WTC11 (cell line): Measurements from ENCODE around the gene EML4. TPM values are rescaled to one million over a fixed set of nuclear protein-coding genes. Genes with fewer than 3 reads are reported as not detected.

ENCODE experiments used
- ATAC-seq: fragments of 200-7000 bp; cut with Tn5 transposase; 2 replicates; pipeline ENCODE4 v1.10.0; 2021; ENCODE audit warnings: mild to moderate bottlenecking, moderate library complexity
- CTCF ChIA-PET: fragments of 300-600 bp; sonication (Branson Sonifier 250); formaldehyde crosslinking; loops from one replicate; lab custom pipeline; 2021; ENCODE audit warnings: antibody characterized with exemption; lab: Charles Lee
- POLR2A ChIA-PET: fragments of 350-600 bp; sonication (Branson Sonifier 250); formaldehyde crosslinking; loops from one replicate; lab custom pipeline; 2021; ENCODE audit warnings: antibody characterized with exemption; lab: Charles Lee
- DNase-seq: peaks from one replicate; pipeline ENCODE4 v3.0.0; 2021; ENCODE audit warnings: low spot score
- H3K27ac Mint-ChIP-seq: 2 replicates; pipeline ENCODE4 v1.8.0; 2021; ENCODE audit warnings: mixed read lengths
- H3K27me3 Mint-ChIP-seq: 2 replicates; pipeline ENCODE4 v1.8.0; 2021; ENCODE audit warnings: low read depth, mild to moderate bottlenecking, moderate library complexity, mixed read lengths
- H3K36me3 Mint-ChIP-seq: 2 replicates; pipeline ENCODE4 v1.8.0; 2021; ENCODE audit warnings: mixed read lengths
- H3K4me1 Mint-ChIP-seq: 2 replicates; pipeline ENCODE4 v1.8.0; 2022; ENCODE audit warnings: mixed read lengths
- H3K4me3 Mint-ChIP-seq: 2 replicates; pipeline ENCODE4 v1.8.0; 2021; ENCODE audit warnings: mild to moderate bottlenecking, moderate library complexity, mixed read lengths
- H3K9me3 Mint-ChIP-seq: 2 replicates; pipeline ENCODE4 v1.8.0; 2021; ENCODE audit warnings: mixed read lengths
- AR ChIP-seq: fragments of 250-450 bp; sonication (Bioruptor Pico); IDR thresholded peaks from 2 replicates; pipeline ENCODE4 v1.9.0; 2021; ENCODE audit warnings: mild to moderate bottlenecking
- ATF1 ChIP-seq: sonication (generic); formaldehyde crosslinking; IDR thresholded peaks from 2 replicates; pipeline ENCODE4 v1.8.1; 2023; ENCODE audit warnings: mild to moderate bottlenecking, moderate library complexity, missing genetic modification reagents
- ATF2 ChIP-seq: sonication (generic); formaldehyde crosslinking; IDR thresholded peaks from 2 replicates; pipeline ENCODE4 v1.8.1; 2022; ENCODE audit warnings: low read depth, missing genetic modification reagents, borderline replicate concordance
- CREM ChIP-seq: sonication (generic); formaldehyde crosslinking; IDR thresholded peaks from 2 replicates; pipeline ENCODE4 v1.8.1; 2022; ENCODE audit warnings: mild to moderate bottlenecking, missing genetic modification reagents, moderate library complexity
- E2F1 ChIP-seq: sonication (generic); formaldehyde crosslinking; IDR thresholded peaks from 2 replicates; pipeline ENCODE4 v1.8.0; 2022; ENCODE audit warnings: mild to moderate bottlenecking, missing genetic modification reagents
- ELF4 ChIP-seq: sonication (generic); formaldehyde crosslinking; IDR thresholded peaks from 2 replicates; pipeline ENCODE4 v1.8.1; 2022; ENCODE audit warnings: low read depth, mild to moderate bottlenecking, moderate library complexity, missing genetic modification reagents
- FOXJ3 ChIP-seq: sonication (generic); formaldehyde crosslinking; IDR thresholded peaks from 2 replicates; pipeline ENCODE4 v1.9.0; 2021; ENCODE audit warnings: missing genetic modification reagents, mild to moderate bottlenecking, borderline replicate concordance
- GABPB1 ChIP-seq: sonication (generic); formaldehyde crosslinking; IDR thresholded peaks from 2 replicates; pipeline ENCODE4 v1.8.1; 2023; ENCODE audit warnings: mild to moderate bottlenecking, missing genetic modification reagents
- HMGA2 ChIP-seq: fragments of 250-450 bp; sonication (Bioruptor Pico); IDR thresholded peaks from 2 replicates; pipeline ENCODE4 v1.4.0; 2021; ENCODE audit warnings: mild to moderate bottlenecking, moderate library complexity
- IRF1 ChIP-seq: sonication (generic); formaldehyde crosslinking; IDR thresholded peaks from 2 replicates; pipeline ENCODE4 v1.8.0; 2023; ENCODE audit warnings: missing genetic modification reagents
- KAT7 ChIP-seq: sonication (generic); formaldehyde crosslinking; IDR thresholded peaks from 2 replicates; pipeline ENCODE4 v1.8.1; 2023; ENCODE audit warnings: missing genetic modification reagents, mild to moderate bottlenecking, borderline replicate concordance
- MYBL2 ChIP-seq: sonication (generic); formaldehyde crosslinking; IDR thresholded peaks from 2 replicates; pipeline ENCODE4 v1.8.1; 2023; ENCODE audit warnings: mild to moderate bottlenecking, moderate library complexity, missing genetic modification reagents
- NR1H2 ChIP-seq: sonication (generic); formaldehyde crosslinking; IDR thresholded peaks from 2 replicates; pipeline ENCODE4 v1.9.0; 2021; ENCODE audit warnings: mild to moderate bottlenecking, moderate library complexity, missing genetic modification reagents
- NR2C2 ChIP-seq: sonication (generic); formaldehyde crosslinking; IDR thresholded peaks from 2 replicates; pipeline ENCODE4 v1.8.0; 2022; ENCODE audit warnings: mild to moderate bottlenecking, missing genetic modification reagents
- PRRX2 ChIP-seq: fragments of 250-450 bp; sonication (Bioruptor Pico); IDR thresholded peaks from 2 replicates; pipeline ENCODE4 v1.8.0; 2021; ENCODE audit warnings: mild to moderate bottlenecking
- ZNF317 ChIP-seq: sonication (generic); formaldehyde crosslinking; IDR thresholded peaks from 2 replicates; pipeline ENCODE4 v1.8.1; 2023; ENCODE audit warnings: low read depth, mild to moderate bottlenecking, moderate library complexity, missing genetic modification reagents, borderline replicate concordance
- ZNF416 ChIP-seq: fragments of 250-450 bp; sonication (Bioruptor Pico); IDR thresholded peaks from 2 replicates; pipeline ENCODE4 v1.9.0; 2021; ENCODE audit warnings: mild to moderate bottlenecking, inconsistent platforms
- total RNA-seq: library from RNA; stranded (reverse); gene quantifications from 3 replicates; pipeline ENCODE4 v1.2.3, GENCODE V29; 2021
- TF ChIP-seq, protein P1 (sequence below): fragments of 250-450 bp; sonication (Bioruptor Pico); IDR thresholded peaks from 2 replicates; pipeline ENCODE4 v2.1.2; 2022; ENCODE audit warnings: mild to moderate bottlenecking, moderate library complexity
- TF ChIP-seq, protein P2 (sequence below): sonication (generic); formaldehyde crosslinking; IDR thresholded peaks from 2 replicates; pipeline ENCODE4 v1.8.1; 2023; ENCODE audit warnings: mild to moderate bottlenecking, moderate library complexity, missing genetic modification reagents

The EML4 gene
- total RNA-seq, 1 experiment from 2014 or later: 89.9 TPM

DNA sequence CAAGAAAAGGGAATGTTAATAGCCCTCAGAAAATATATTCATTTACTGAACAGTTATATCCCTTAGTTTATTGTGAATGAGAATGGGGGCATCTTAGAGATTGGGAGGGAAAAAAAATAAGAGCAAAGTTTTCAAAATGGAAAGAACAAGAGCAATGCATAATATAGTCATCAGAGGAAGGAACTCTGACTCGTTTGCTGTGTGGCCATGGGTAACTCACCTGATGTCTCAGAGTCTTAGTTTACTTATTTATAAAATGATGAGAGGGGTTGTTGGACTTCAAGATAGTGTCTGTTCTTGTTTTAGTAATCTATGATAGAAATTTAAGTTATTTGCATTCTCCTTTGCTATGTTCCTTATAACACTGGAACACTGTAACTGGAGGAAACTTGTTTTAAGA is 70.7 kb downstream of the EML4 start (continued):
- TF ChIP-seq NR1H2 (CRISPR knock-in tag): no peak

- no peaks in the 10 kb centered on the region for H3K9me3 Mint-ChIP-seq
- no peaks in the 10 kb centered on the region for H3K4me1 Mint-ChIP-seq
- no peaks in the 10 kb centered on the region for H3K27me3 Mint-ChIP-seq
- peaks cover 5% of the 10 kb centered on the region; the same call in 1 of the 2 replicates for H3K36me3 Mint-ChIP-seq
- CTCF ChIA-PET: no interaction called here
- ATAC-seq: no peak
- TF ChIP-seq IRF1 (CRISPR knock-in tag) (no peak), AR (CRISPR knock-in tag) (no peak), CREM (CRISPR knock-in tag) (no peak), ZNF317 (no peak), ZNF416 (CRISPR knock-in tag) (no peak), MYBL2 (CRISPR knock-in tag) (no peak), E2F1 (CRISPR knock-in tag) (no peak), ATF1 (CRISPR knock-in tag) (no peak)
- TF ChIP-seq, protein P1, sequence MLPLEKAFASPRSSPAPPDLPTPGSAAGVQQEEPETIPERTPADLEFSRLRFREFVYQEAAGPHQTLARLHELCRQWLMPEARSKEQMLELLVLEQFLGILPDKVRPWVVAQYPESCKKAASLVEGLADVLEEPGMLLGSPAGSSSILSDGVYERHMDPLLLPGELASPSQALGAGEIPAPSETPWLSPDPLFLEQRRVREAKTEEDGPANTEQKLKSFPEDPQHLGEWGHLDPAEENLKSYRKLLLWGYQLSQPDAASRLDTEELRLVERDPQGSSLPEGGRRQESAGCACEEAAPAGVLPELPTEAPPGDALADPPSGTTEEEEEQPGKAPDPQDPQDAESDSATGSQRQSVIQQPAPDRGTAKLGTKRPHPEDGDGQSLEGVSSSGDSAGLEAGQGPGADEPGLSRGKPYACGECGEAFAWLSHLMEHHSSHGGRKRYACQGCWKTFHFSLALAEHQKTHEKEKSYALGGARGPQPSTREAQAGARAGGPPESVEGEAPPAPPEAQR (CRISPR knock-in tag): no peak
- TF ChIP-seq, protein P2, sequence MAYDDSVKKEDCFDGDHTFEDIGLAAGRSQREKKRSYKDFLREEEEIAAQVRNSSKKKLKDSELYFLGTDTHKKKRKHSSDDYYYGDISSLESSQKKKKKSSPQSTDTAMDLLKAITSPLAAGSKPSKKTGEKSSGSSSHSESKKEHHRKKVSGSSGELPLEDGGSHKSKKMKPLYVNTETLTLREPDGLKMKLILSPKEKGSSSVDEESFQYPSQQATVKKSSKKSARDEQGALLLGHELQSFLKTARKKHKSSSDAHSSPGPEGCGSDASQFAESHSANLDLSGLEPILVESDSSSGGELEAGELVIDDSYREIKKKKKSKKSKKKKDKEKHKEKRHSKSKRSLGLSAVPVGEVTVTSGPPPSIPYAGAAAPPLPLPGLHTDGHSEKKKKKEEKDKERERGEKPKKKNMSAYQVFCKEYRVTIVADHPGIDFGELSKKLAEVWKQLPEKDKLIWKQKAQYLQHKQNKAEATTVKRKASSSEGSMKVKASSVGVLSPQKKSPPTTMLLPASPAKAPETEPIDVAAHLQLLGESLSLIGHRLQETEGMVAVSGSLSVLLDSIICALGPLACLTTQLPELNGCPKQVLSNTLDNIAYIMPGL (CRISPR knock-in tag): no peak
- POLR2A ChIA-PET: no interaction called here
- H3K4me3 Mint-ChIP-seq: no peak overlapping the region
- DNase-seq: no peak
- H3K27ac Mint-ChIP-seq: no peak overlapping the region
Observed at GRCh38 chr2:42241517-42241916, 72.4 kb downstream of the EML4 start.

DNA sequence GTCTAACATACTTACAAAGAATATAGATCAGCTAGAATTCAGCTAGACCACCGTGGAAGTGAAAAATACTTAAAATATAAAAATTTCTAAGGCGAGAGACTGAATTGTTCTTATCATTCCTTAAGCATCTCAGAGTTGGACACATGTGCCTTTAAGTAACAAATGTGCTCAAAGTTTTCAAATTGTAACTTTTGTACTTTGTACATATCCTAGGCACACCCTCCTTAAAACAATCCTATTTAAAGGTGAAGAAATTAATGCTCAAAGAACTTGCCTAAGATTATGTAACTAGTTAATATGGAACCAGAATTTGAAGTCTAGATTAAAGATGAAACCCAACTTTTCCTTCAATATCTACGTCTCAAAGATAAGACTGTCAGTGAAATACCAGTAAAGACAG is 74.1 kb downstream of the EML4 start:
- ATAC-seq: no peak
- no peak for TF ChIP-seq KAT7 (CRISPR knock-in tag)
- no peaks in the 10 kb centered on the region for H3K4me1 Mint-ChIP-seq
- peaks cover 5% of the 10 kb centered on the region; the same call in 1 of the 2 replicates for H3K36me3 Mint-ChIP-seq
- no peak overlapping the region for H3K4me3 Mint-ChIP-seq
- CTCF ChIA-PET: interaction anchor here (0.7 kb wide), 1 partner anchor 137 kb away, joined by 4 read pairs; no protein-coding TSS in a partner anchor
- DNase-seq: no peak
- H3K9me3 Mint-ChIP-seq: no peaks in the 10 kb centered on the region
- POLR2A ChIA-PET: no interaction called here
- no peak overlapping the region for H3K27ac Mint-ChIP-seq
- no peaks in the 10 kb centered on the region for H3K27me3 Mint-ChIP-seq

DNA sequence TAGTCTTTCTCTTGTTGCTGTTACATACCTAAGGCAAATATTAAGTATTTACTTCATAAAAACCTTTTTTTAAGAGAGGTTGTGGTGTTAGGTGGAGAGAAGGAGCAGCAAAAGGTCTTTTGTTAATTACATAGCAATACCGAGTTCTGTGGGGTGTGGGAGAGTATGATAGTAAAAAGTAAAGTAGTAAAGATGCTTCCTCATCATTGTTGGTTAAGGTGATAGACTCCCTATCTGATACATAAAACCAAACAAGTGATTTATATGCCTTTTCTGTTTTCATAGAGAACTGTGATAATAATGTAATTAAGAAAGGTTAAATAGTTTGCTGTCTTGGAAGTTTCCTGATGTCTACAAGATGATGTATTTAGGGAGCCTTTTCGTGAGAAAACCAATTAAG is 75.4 kb downstream of the EML4 start:
- Mint-ChIP-seq H3K4me3 (no peak overlapping the region), H3K4me1 (peaks cover 4% of the 10 kb centered on the region), H3K27ac (0 out of 2 replicates have a peak overlapping the region, but pooled peaks have one; percentile 21), H3K36me3 (peaks cover 5% of the 10 kb centered on the region; the same call in 1 of the 2 replicates), H3K27me3 (no peaks in the 10 kb centered on the region), H3K9me3 (no peaks in the 10 kb centered on the region)
- ATAC-seq: no peak
- DNase-seq: no peak
- POLR2A ChIA-PET: no interaction called here
- CTCF ChIA-PET: no interaction called here
- no peak for TF ChIP-seq ATF2 (CRISPR knock-in tag)
- TF ChIP-seq GABPB1 (CRISPR knock-in tag): no peak
- TF ChIP-seq NR2C2 (CRISPR knock-in tag): no peak
- TF ChIP-seq ELF4 (CRISPR knock-in tag): no peak
- no peak for TF ChIP-seq HMGA2 (CRISPR knock-in tag)
- TF ChIP-seq, protein P1 (CRISPR knock-in tag): no peak
- no peak for TF ChIP-seq FOXJ3 (CRISPR knock-in tag)
- no peak for TF ChIP-seq PRRX2 (CRISPR knock-in tag)
